ENCODE measurements around the gene TAF3.

The TAF3 gene

GRCh38 chr10:7971949-7972348 is 153.6 kb downstream of the TAF3 start:
- no peaks in the 10 kb centered on the region for H3K36me3 ChIP-seq (ENCODE audit: control insufficient read depth, insufficient read depth, low read length)
- no peak overlapping the region for H3K9ac ChIP-seq (ENCODE audit: low read length)
- H3K27me3 ChIP-seq (ENCODE audit: control insufficient read depth, insufficient read depth, low read length): no peaks in the 10 kb centered on the region
- no peak overlapping the region for H3K27ac ChIP-seq (ENCODE audit: low read depth, low read length)
- H3K4me3 ChIP-seq (ENCODE audit: low read length): no peak overlapping the region
- H3K4me1 ChIP-seq (ENCODE audit: control insufficient read depth, insufficient read depth, low read length): no peaks in the 10 kb centered on the region

- Histone ChIP-seq H3K36me3 (ENCODE audit: control insufficient read depth, insufficient read depth, low read length) (no peaks in the 10 kb centered on the region), H3K9ac (ENCODE audit: low read length) (no peak overlapping the region), H3K27ac (ENCODE audit: low read depth, low read length) (no peak overlapping the region), H3K4me1 (ENCODE audit: control insufficient read depth, insufficient read depth, low read length) (no peaks in the 10 kb centered on the region), H3K4me3 (ENCODE audit: low read length) (no peak overlapping the region), H3K27me3 (ENCODE audit: control insufficient read depth, insufficient read depth, low read length) (no peaks in the 10 kb centered on the region)
Measured at GRCh38 chr10:7972367-7972766, 154.1 kb downstream of the TAF3 start.

- H3K9ac ChIP-seq (ENCODE audit: low read length): no peak overlapping the region
- H3K4me1 ChIP-seq (ENCODE audit: control insufficient read depth, insufficient read depth, low read length): no peaks in the 10 kb centered on the region
- no peaks in the 10 kb centered on the region for H3K27me3 ChIP-seq (ENCODE audit: control insufficient read depth, insufficient read depth, low read length)
- H3K4me3 ChIP-seq (ENCODE audit: low read length): no peak overlapping the region
- no peak overlapping the region for H3K27ac ChIP-seq (ENCODE audit: low read depth, low read length)
- H3K36me3 ChIP-seq (ENCODE audit: control insufficient read depth, insufficient read depth, low read length): no peaks in the 10 kb centered on the region
Measured at GRCh38 chr10:7980196-7980595, 161.9 kb downstream of the TAF3 start.

- Histone ChIP-seq H3K4me1 (ENCODE audit: control insufficient read depth, insufficient read depth, low read length) (no peaks in the 10 kb centered on the region), H3K27me3 (ENCODE audit: control insufficient read depth, insufficient read depth, low read length) (no peaks in the 10 kb centered on the region), H3K9ac (ENCODE audit: low read length) (no peak overlapping the region), H3K4me3 (ENCODE audit: low read length) (no peak overlapping the region), H3K36me3 (ENCODE audit: control insufficient read depth, insufficient read depth, low read length) (no peaks in the 10 kb centered on the region), H3K27ac (ENCODE audit: low read depth, low read length) (no peak overlapping the region)
Measured at GRCh38 chr10:7982727-7983126, 164.4 kb downstream of the TAF3 start.

- Histone ChIP-seq H3K36me3 (ENCODE audit: control insufficient read depth, insufficient read depth, low read length) (no peaks in the 10 kb centered on the region), H3K4me3 (ENCODE audit: low read length) (no peak overlapping the region), H3K4me1 (ENCODE audit: control insufficient read depth, insufficient read depth, low read length) (no peaks in the 10 kb centered on the region), H3K9ac (ENCODE audit: low read length) (no peak overlapping the region), H3K27me3 (ENCODE audit: control insufficient read depth, insufficient read depth, low read length) (no peaks in the 10 kb centered on the region), H3K27ac (ENCODE audit: low read depth, low read length) (no peak overlapping the region)
Measured at GRCh38 chr10:7984325-7984724, 166.0 kb downstream of the TAF3 start.

- Histone ChIP-seq H3K9ac (ENCODE audit: low read length) (no peak overlapping the region), H3K4me3 (ENCODE audit: low read length) (no peak overlapping the region), H3K27me3 (ENCODE audit: control insufficient read depth, insufficient read depth, low read length) (no peaks in the 10 kb centered on the region), H3K36me3 (ENCODE audit: control insufficient read depth, insufficient read depth, low read length) (no peaks in the 10 kb centered on the region), H3K27ac (ENCODE audit: low read depth, low read length) (no peak overlapping the region), H3K4me1 (ENCODE audit: control insufficient read depth, insufficient read depth, low read length) (no peaks in the 10 kb centered on the region)
Measured at GRCh38 chr10:7984896-7985295, 166.6 kb downstream of the TAF3 start.

GRCh38 chr10:7986851-7987250 is 168.5 kb downstream of the TAF3 start:
- Histone ChIP-seq H3K27me3 (ENCODE audit: control insufficient read depth, insufficient read depth, low read length) (no peaks in the 10 kb centered on the region), H3K36me3 (ENCODE audit: control insufficient read depth, insufficient read depth, low read length) (no peaks in the 10 kb centered on the region), H3K4me3 (ENCODE audit: low read length) (no peak overlapping the region), H3K9ac (ENCODE audit: low read length) (no peak overlapping the region), H3K27ac (ENCODE audit: low read depth, low read length) (no peak overlapping the region), H3K4me1 (ENCODE audit: control insufficient read depth, insufficient read depth, low read length) (no peaks in the 10 kb centered on the region)

GRCh38 chr10:7988989-7989388 is 170.7 kb downstream of the TAF3 start:
- Histone ChIP-seq H3K27me3 (ENCODE audit: control insufficient read depth, insufficient read depth, low read length) (no peaks in the 10 kb centered on the region), H3K36me3 (ENCODE audit: control insufficient read depth, insufficient read depth, low read length) (no peaks in the 10 kb centered on the region), H3K9ac (ENCODE audit: low read length) (no peak overlapping the region), H3K27ac (ENCODE audit: low read depth, low read length) (no peak overlapping the region), H3K4me3 (ENCODE audit: low read length) (no peak overlapping the region), H3K4me1 (ENCODE audit: control insufficient read depth, insufficient read depth, low read length) (no peaks in the 10 kb centered on the region)

- no peaks in the 10 kb centered on the region for H3K36me3 ChIP-seq (ENCODE audit: control insufficient read depth, insufficient read depth, low read length)
- H3K9ac ChIP-seq (ENCODE audit: low read length): no peak overlapping the region
- H3K4me3 ChIP-seq (ENCODE audit: low read length): no peak overlapping the region
- H3K4me1 ChIP-seq (ENCODE audit: control insufficient read depth, insufficient read depth, low read length): no peaks in the 10 kb centered on the region
- H3K27ac ChIP-seq (ENCODE audit: low read depth, low read length): no peak overlapping the region
- no peaks in the 10 kb centered on the region for H3K27me3 ChIP-seq (ENCODE audit: control insufficient read depth, insufficient read depth, low read length)
Measured at GRCh38 chr10:7998831-7999230, 180.5 kb downstream of the TAF3 start.

- H3K36me3 ChIP-seq (ENCODE audit: control insufficient read depth, insufficient read depth, low read length): no peaks in the 10 kb centered on the region
- no peak overlapping the region for H3K27ac ChIP-seq (ENCODE audit: low read depth, low read length)
- H3K4me1 ChIP-seq (ENCODE audit: control insufficient read depth, insufficient read depth, low read length): no peaks in the 10 kb centered on the region
- no peak overlapping the region for H3K9ac ChIP-seq (ENCODE audit: low read length)
- H3K4me3 ChIP-seq (ENCODE audit: low read length): no peak overlapping the region
- no peaks in the 10 kb centered on the region for H3K27me3 ChIP-seq (ENCODE audit: control insufficient read depth, insufficient read depth, low read length)
Measured at GRCh38 chr10:8004469-8005000, 186.2 kb downstream of the TAF3 start.

GRCh38 chr10:8006274-8006999 is 188.1 kb downstream of the TAF3 start:
- peaks cover under 1% of the 10 kb centered on the region for H3K36me3 ChIP-seq (ENCODE audit: control insufficient read depth, insufficient read depth, low read length)
- H3K27ac ChIP-seq (ENCODE audit: low read depth, low read length): no peak overlapping the region
- no peaks in the 10 kb centered on the region for H3K4me1 ChIP-seq (ENCODE audit: control insufficient read depth, insufficient read depth, low read length)
- H3K9ac ChIP-seq (ENCODE audit: low read length): no peak overlapping the region
- no peaks in the 10 kb centered on the region for H3K27me3 ChIP-seq (ENCODE audit: control insufficient read depth, insufficient read depth, low read length)
- H3K4me3 ChIP-seq (ENCODE audit: low read length): no peak overlapping the region

GRCh38 chr10:8009031-8009430 is 190.7 kb downstream of the TAF3 start:
- Histone ChIP-seq H3K27me3 (ENCODE audit: control insufficient read depth, insufficient read depth, low read length) (no peaks in the 10 kb centered on the region), H3K4me1 (ENCODE audit: control insufficient read depth, insufficient read depth, low read length) (no peaks in the 10 kb centered on the region), H3K36me3 (ENCODE audit: control insufficient read depth, insufficient read depth, low read length) (peaks cover 3% of the 10 kb centered on the region), H3K9ac (ENCODE audit: low read length) (no peak overlapping the region), H3K27ac (ENCODE audit: low read depth, low read length) (no peak overlapping the region), H3K4me3 (ENCODE audit: low read length) (no peak overlapping the region)

- Histone ChIP-seq H3K4me1 (ENCODE audit: control insufficient read depth, insufficient read depth, low read length) (no peaks in the 10 kb centered on the region), H3K4me3 (ENCODE audit: low read length) (no peak overlapping the region), H3K27me3 (ENCODE audit: control insufficient read depth, insufficient read depth, low read length) (no peaks in the 10 kb centered on the region), H3K27ac (ENCODE audit: low read depth, low read length) (no peak overlapping the region), H3K9ac (ENCODE audit: low read length) (no peak overlapping the region), H3K36me3 (ENCODE audit: control insufficient read depth, insufficient read depth, low read length) (peaks cover 6% of the 10 kb centered on the region)
Measured at GRCh38 chr10:8013006-8013405, 194.7 kb downstream of the TAF3 start.
